Spleen (tissue), 11 donors: ENCODE data around the gene AVPR2. TPM values are rescaled to one million over a fixed set of nuclear protein-coding genes. Genes with fewer than 3 reads are reported as not detected.

Source experiments
- DNase-seq: peaks from one replicate; pipeline ENCODE4 v3.0.0-alpha.2; 2020
- H3K27ac ChIP-seq, 8 donors: fragments of 200-600 bp; sonication (generic) in 7 of 8; 1 replicate in 4 of 8; 2 replicates in 4 of 8; pipeline versions ENCODE4 v1.5.0 to v1.8.0; 2016 to 2021; ENCODE audit warnings: inconsistent platforms in 4 of 8, mild to moderate bottlenecking in 4 of 8, moderate library complexity in 1 of 8
- H3K27me3 ChIP-seq, 7 donors: fragments of 200-600 bp; sonication (generic) in 6 of 7; replicated peaks in 1 of 7; 1 replicate in 4 of 7; 2 replicates in 3 of 7; pipeline versions ENCODE4 v1.5.0 to v1.8.0; 2016 to 2021; ENCODE audit warnings: inconsistent platforms in 3 of 7, mild to moderate bottlenecking in 1 of 7
- H3K36me3 ChIP-seq, 6 donors: fragments of 200-600 bp; sonication (generic) in 5 of 6; 1 replicate in 4 of 6; 2 replicates in 2 of 6; pipeline versions ENCODE4 v1.5.0 to v1.8.0; 2016 to 2021; ENCODE audit warnings: inconsistent platforms in 2 of 6
- H3K4me1 ChIP-seq, 6 donors: fragments of 200-600 bp; sonication (generic) in 5 of 6; 1 replicate in 3 of 6; 2 replicates in 3 of 6; pipeline versions ENCODE4 v1.5.0 to v1.8.0; 2016 to 2021; ENCODE audit warnings: inconsistent platforms in 3 of 6
- H3K4me3 ChIP-seq, 8 donors: fragments of 200-600 bp; sonication (generic) in 7 of 8; 1 replicate in 4 of 8; 2 replicates in 4 of 8; pipeline versions ENCODE4 v1.5.0 to v1.8.0; 2016 to 2021; ENCODE audit warnings: inconsistent platforms in 4 of 8, mild to moderate bottlenecking in 4 of 8, moderate library complexity in 2 of 8
- H3K9me3 ChIP-seq, 8 donors: fragments of 200-600 bp; sonication (generic) in 7 of 8; 1 replicate in 4 of 8; 2 replicates in 4 of 8; pipeline versions ENCODE4 v1.5.0 to v1.8.0; 2016 to 2021; ENCODE audit warnings: inconsistent platforms in 4 of 8
- CTCF ChIP-seq, 11 experiments: fragments of 200-600 bp in 7 of 11; fragments of 450-650 bp in 4 of 11; sonication (generic) in 4 of 11; IDR thresholded peaks in 8 of 11; conservative IDR thresholded peaks in 3 of 11; 1 replicate in 7 of 11; 2 replicates in 4 of 11; pipeline versions ENCODE4 v1.4.0 to v1.8.0; 2016 to 2021; ENCODE audit warnings: antibody characterized with exemption in 11 of 11, inconsistent platforms in 4 of 11, mild to moderate bottlenecking in 1 of 11
- POLR2A ChIP-seq, 3 donors: fragments of 450-650 bp; IDR thresholded peaks; one replicate each; pipeline ENCODE4 v1.5.1; 2017; ENCODE audit warnings: antibody characterized with exemption in 3 of 3, mild to moderate bottlenecking in 1 of 3
- POLR2AphosphoS5 ChIP-seq, 3 donors: sonication (generic); formaldehyde crosslinking; IDR thresholded peaks; one replicate each; pipeline ENCODE4 v1.5.1; 2017; ENCODE audit warnings: antibody characterized with exemption in 3 of 3
- WGBS, 5 donors: extraction: QIAGEN DNeasy Blood & Tissue Kit in 3 of 5; methylation state at CpG; one replicate each; pipeline versions ENCODE4 v1.1.5 to v1.1.7; 2013 to 2018; 5-methylcytosine and 5-hydroxymethylcytosine counted together
- intact Hi-C: fragments of 100-400 bp; cut with DNase I; formaldehyde crosslinking; loops from one replicate; pipeline ENCODE4 v1.15.0; 2023; ENCODE audit warnings: low total_unique reads
- polyA plus RNA-seq, 3 donors: library from polyadenylated mRNA; stranded (reverse); fragments of 200-250 nt; gene quantifications; one replicate each; pipeline ENCODE4 v1.2.1, GENCODE V29; 2013
- total RNA-seq, 7 donors: library from RNA; depleted of rRNA in 3 of 7; stranded (reverse); fragments of >200 nt in 3 of 7; fragmentation: NEBNext Ultra II Directional in 4 of 7; extraction: Animal tissue kit (Norgen Biotek cat#: 25700) in 4 of 7; gene quantifications; one replicate each; pipeline versions ENCODE4 v1.1.0 to v1.2.1, GENCODE V29; 2016 to 2021
- donor health status: healthy with polysubstance abuse.
- donor health status: DM: no; HTN: no; CAD: no; lungs with moderate emphysema.
- donor health status: DM: no; HTN: no; CAD: no.
- donor health status: Bipolar disorder and iron deficiency.
- donor health status: healthy.
- donor health status: DM: no; HTN: no; CAD: no.
- donor health status: DM: yes; HTN: yes; CAD: no.

The AVPR2 gene
- total and polyA plus RNA-seq, 10 donors: 0.22 to 0.77 (median 0.39) TPM; not detected in 6

- TF ChIP-seq POLR2A (IDR thresholded peaks at IDR 0.05): no peak
- TF ChIP-seq POLR2AphosphoS5 (IDR thresholded peaks at IDR 0.05): no peak
- TF ChIP-seq CTCF (IDR thresholded peaks at IDR 0.05 in 8 of 11, conservative IDR thresholded peaks at IDR 0.05 in 3 of 11): no peak
- no peaks in the 10 kb centered on the region for H3K9me3 ChIP-seq
- intact Hi-C loops: no loop called here
- no peak overlapping the region for H3K4me3 ChIP-seq
- DNase-seq: peak; percentile 74
- WGBS, 5 donors: 76 to 87% (median 84%) methylated on average over 9 to 30 of the region's 30 CpGs
- H3K36me3 ChIP-seq: no peaks in the 10 kb centered on the region
- peaks cover 0 to 26% (median 0%) of the 10 kb centered on the region in 7 donors for H3K27me3 ChIP-seq
- H3K27ac ChIP-seq: no peak overlapping the region
- no peaks in the 10 kb centered on the region for H3K4me1 ChIP-seq
Measured at GRCh38 chrX:153864561-153865320, 39.7 kb upstream of the AVPR2 start.

- DNase-seq: no peak
- H3K27me3 ChIP-seq: peaks cover 0 to 30% (median under 1%) of the 10 kb centered on the region in 7 donors
- H3K27ac ChIP-seq: no peak overlapping the region
- WGBS, 5 donors: 88 to 99% (median 93%) methylated on average over 6 to 11 of the region's 11 CpGs; no CpG with 5 or more reads in 1 of the 5 donors
- no peak overlapping the region for H3K4me3 ChIP-seq
- no peak for TF ChIP-seq CTCF (IDR thresholded peaks at IDR 0.05 in 8 of 11, conservative IDR thresholded peaks at IDR 0.05 in 3 of 11)
- no peak for TF ChIP-seq POLR2AphosphoS5 (IDR thresholded peaks at IDR 0.05)
- TF ChIP-seq POLR2A (IDR thresholded peaks at IDR 0.05): no peak
- H3K4me1 ChIP-seq: no peaks in the 10 kb centered on the region
- H3K36me3 ChIP-seq: no peaks in the 10 kb centered on the region
- H3K9me3 ChIP-seq: no peaks in the 10 kb centered on the region
- intact Hi-C loops: no loop called here
Measured at GRCh38 chrX:153865321-153865580, 39.2 kb upstream of the AVPR2 start.

GRCh38 chrX:153865685-153866084 lies 38.8 kb upstream of the AVPR2 start:
- DNase-seq: peak; percentile 50
- Histone ChIP-seq H3K4me3 (no peak overlapping the region), H3K4me1 (no peaks in the 10 kb centered on the region), H3K27me3 (peaks cover 0 to 34% (median 4%) of the 10 kb centered on the region in 7 donors), H3K9me3 (no peaks in the 10 kb centered on the region), H3K36me3 (no peaks in the 10 kb centered on the region), H3K27ac (no peak overlapping the region)
- TF ChIP-seq CTCF (IDR thresholded peaks at IDR 0.05 in 8 of 11, conservative IDR thresholded peaks at IDR 0.05 in 3 of 11) (no peak), POLR2AphosphoS5 (IDR thresholded peaks at IDR 0.05) (no peak), POLR2A (IDR thresholded peaks at IDR 0.05) (no peak)
- intact Hi-C loops: no loop called here
- 91 to 98% (median 93%) methylated on average over 7 to 9 of the region's 9 CpGs for WGBS, 5 donors

- intact Hi-C loops: no loop called here
- Histone ChIP-seq H3K4me3 (no peak overlapping the region), H3K9me3 (no peaks in the 10 kb centered on the region), H3K36me3 (no peaks in the 10 kb centered on the region), H3K27ac (no peak overlapping the region), H3K4me1 (no peaks in the 10 kb centered on the region), H3K27me3 (peaks cover 0 to 42% (median 6%) of the 10 kb centered on the region in 7 donors)
- TF ChIP-seq POLR2AphosphoS5 (IDR thresholded peaks at IDR 0.05) (no peak), CTCF (IDR thresholded peaks at IDR 0.05 in 8 of 11, conservative IDR thresholded peaks at IDR 0.05 in 3 of 11) (no peak), POLR2A (IDR thresholded peaks at IDR 0.05) (no peak)
- WGBS, 5 donors: 78 to 84% (median 81%) methylated on average over 9 to 22 of the region's 22 CpGs
- peak; percentile 69 for DNase-seq
Measured at GRCh38 chrX:153866302-153867019, 38.0 kb upstream of the AVPR2 start.
